ENCODE data around the gene HMCN2. TPM values are rescaled to one million over a fixed set of nuclear protein-coding genes. Genes with fewer than 3 reads are reported as not detected.
A peak's percentile ranks its signal among the peaks of the same experiment; 100 is the strongest.

The HMCN2 gene
- total RNA-seq, 6 experiments from 2014 or later: under 0.01 to 0.05 (median 0.02) TPM; not detected in 3

DNA sequence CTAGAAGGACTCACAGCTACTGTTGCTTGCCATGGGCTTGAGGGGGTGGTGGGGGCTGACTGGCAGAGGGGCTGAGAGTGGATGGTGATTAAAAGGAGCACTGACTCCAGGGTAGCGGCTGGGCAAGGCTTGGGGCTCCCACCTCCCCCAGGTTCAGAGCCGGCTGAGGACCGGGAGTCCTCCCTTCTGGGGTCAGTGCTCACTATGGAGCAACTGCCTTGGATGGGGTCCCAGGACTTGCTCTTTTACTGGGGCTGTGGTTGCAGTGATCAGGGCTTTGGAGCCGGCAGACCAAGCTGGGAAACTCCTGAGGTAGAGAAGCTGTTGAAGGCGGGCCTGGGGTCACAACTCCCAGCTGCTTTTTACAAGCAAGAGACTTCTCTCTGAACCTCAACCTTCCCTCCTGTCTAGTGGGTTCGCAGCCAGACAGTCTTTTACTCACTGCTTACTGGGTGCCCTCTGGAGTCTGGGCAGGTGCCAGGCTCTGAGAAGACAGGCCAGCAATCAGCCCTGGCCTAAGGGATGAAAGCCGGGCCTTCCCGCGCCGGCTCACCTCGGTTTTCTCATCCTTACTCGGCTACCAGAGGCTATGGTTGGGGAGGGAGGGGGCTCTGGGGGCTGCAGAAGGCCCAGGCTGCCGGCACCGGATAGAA is 178.4 kb downstream of the HMCN2 start:
- Mint-ChIP-seq H3K9me3 (peaks cover 16% of the 10 kb centered on the region), H3K36me3 (ENCODE audit: low read depth) (peaks cover 13% of the 10 kb centered on the region), H3K27me3 (ENCODE audit: insufficient read depth) (peaks cover 1% of the 10 kb centered on the region; the same call in 1 of the 2 replicates), H3K4me3 (no peak overlapping the region), H3K27ac (no peak overlapping the region), H3K4me1 (ENCODE audit: low read depth) (peaks cover 29% of the 10 kb centered on the region)
- TF ChIP-seq, protein P1, sequence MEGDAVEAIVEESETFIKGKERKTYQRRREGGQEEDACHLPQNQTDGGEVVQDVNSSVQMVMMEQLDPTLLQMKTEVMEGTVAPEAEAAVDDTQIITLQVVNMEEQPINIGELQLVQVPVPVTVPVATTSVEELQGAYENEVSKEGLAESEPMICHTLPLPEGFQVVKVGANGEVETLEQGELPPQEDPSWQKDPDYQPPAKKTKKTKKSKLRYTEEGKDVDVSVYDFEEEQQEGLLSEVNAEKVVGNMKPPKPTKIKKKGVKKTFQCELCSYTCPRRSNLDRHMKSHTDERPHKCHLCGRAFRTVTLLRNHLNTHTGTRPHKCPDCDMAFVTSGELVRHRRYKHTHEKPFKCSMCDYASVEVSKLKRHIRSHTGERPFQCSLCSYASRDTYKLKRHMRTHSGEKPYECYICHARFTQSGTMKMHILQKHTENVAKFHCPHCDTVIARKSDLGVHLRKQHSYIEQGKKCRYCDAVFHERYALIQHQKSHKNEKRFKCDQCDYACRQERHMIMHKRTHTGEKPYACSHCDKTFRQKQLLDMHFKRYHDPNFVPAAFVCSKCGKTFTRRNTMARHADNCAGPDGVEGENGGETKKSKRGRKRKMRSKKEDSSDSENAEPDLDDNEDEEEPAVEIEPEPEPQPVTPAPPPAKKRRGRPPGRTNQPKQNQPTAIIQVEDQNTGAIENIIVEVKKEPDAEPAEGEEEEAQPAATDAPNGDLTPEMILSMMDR (IDR thresholded peaks at IDR 0.05): no peak
- no peak for DNase-seq

DNA sequence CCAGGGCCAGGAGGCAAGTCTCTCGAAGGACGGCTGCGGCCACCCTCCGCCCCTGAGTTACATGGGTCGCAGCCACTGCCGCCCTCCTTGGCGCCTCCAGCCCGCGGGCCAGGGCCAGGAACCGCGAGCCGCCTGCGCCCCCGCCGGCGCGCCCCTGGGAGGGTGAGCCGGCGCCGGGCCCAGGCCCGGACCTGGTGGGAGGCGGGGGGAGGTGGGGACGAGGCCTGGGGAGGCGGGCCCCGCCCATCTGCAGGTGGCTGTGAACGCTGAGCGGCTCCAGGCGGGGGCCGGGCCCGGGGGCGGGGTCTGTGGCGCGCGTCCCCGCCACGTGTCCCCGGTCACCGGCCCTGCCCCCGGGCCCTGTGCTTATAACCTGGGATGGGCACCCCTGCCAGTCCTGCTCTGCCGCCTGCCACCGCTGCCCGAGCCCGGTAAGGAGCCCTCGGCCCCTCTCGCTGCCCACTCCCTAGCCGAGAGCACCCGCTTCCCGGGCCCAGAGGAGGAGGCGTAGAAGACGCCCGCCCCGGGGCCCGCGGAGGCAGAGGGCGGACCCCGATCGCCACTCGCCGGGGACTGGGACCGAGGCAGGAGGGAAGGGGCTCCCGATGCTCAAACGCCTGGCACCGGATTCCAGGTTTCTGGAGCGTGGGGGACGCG is 179.1 kb downstream of the HMCN2 start, which contains the start of gene ASS1:
ASS1 (plus strand) TSS at position 397 of the 657 bp plus-strand sequence. CDS start 7,268 bp downstream, outside the sequence.
- Mint-ChIP-seq H3K27ac (peak within 1 kb of the TSS; percentile 85), H3K4me1 (ENCODE audit: low read depth) (peaks cover 29% of the 10 kb centered on the region)
- DNase-seq: no peak

DNA sequence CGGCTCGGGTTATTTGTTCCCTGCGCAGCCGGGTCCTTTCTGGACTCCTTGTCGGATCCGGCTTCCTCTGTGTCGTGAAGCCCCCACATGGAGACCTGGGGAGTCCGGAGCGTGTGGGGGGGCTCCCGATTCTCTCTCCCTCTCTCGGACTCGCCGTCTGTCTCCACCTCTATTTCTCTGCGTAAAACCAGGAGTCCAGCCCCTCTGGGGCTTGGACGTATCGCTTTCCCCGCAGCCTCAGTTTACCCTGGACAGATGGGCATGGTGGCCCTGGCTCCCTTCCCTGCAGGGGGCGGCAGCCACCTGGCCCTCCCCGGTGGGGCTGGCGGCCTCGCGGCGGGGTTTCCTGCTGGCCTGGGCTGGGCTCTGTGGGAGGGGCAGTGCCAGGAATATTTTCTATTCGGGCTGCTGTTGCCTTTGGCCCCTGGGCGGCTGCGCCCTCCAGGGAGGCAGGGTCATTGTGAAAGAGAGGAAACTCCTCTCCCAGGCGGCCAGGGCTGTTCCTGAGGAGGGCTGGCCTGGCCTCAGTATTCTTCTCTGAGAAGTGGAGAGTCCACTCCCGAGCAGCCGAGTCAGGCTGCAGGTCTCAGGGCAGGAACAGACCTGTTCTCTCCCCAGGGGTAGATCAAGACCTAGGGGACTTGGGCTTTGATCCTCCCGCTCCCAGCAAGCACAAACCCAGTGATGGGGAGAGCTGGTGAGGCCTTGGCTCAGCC is 179.9 kb downstream of the HMCN2 start:
- H3K36me3 Mint-ChIP-seq (ENCODE audit: low read depth): peaks cover 13% of the 10 kb centered on the region
- H3K27me3 Mint-ChIP-seq (ENCODE audit: insufficient read depth): no peaks in the 10 kb centered on the region; the same call in 1 of the 2 replicates
- peak; percentile 9 for DNase-seq
- peak overlapping the region; percentile 85 for H3K27ac Mint-ChIP-seq
- TF ChIP-seq, protein P1 (IDR thresholded peaks at IDR 0.05): peak; percentile 33
- H3K4me1 Mint-ChIP-seq (ENCODE audit: low read depth): peaks cover 29% of the 10 kb centered on the region
- H3K4me3 Mint-ChIP-seq: peak overlapping the region; percentile 85
- H3K9me3 Mint-ChIP-seq: peaks cover 16% of the 10 kb centered on the region

More for the DNA sequence above, 179.1 kb downstream of the HMCN2 start, which contains the start of gene ASS1:
- Mint-ChIP-seq H3K27me3 (ENCODE audit: insufficient read depth) (no peaks in the 10 kb centered on the region; the same call in 1 of the 2 replicates), H3K36me3 (ENCODE audit: low read depth) (peaks cover 13% of the 10 kb centered on the region), H3K4me3 (peak within 1 kb of the TSS; percentile 85), H3K9me3 (peaks cover 16% of the 10 kb centered on the region)
- TF ChIP-seq, protein P1 (IDR thresholded peaks at IDR 0.05): no peak

DNA sequence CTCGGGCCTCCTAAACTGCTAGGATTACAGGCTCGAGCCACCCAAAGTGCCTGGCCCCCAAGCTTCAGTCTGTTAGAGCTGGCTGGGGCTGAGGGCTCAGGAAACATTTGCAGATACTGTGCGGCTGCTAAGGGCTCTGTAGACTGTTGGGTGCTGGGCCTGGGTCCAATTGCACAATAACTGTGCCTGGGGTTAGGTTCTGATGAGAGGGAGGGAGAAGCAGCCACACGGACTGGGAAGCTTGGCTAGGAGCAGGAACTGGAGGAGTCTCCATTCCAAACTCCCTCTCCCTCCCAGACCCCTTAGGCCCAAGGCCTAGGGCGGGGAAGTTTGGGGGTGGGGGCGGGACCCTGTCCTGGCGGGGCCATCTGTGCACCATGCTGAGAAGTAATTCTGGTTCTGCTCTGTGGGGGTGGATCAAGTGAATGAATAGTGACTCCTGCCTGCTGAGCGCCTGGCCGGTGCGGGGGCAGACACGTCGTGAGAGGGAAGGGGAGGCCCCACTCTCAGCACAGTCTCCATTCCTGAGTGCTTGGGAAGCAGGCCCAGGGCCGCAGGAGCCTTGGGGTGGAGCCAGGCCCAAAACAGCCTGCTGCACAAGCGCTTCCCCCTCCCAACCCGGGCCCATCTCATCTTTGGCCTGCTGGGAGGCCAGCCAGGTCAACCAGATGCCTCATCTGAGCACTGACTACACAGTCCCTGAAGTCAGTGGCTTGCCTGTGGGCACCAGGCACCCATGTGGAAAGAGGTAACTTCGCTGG is 180.7 kb downstream of the HMCN2 start:
- no peaks in the 10 kb centered on the region; the same call in 1 of the 2 replicates for H3K27me3 Mint-ChIP-seq (ENCODE audit: insufficient read depth)
- H3K4me1 Mint-ChIP-seq (ENCODE audit: low read depth): peaks cover 30% of the 10 kb centered on the region
- H3K4me3 Mint-ChIP-seq: peak overlapping the region; percentile 85
- H3K9me3 Mint-ChIP-seq: peaks cover 10% of the 10 kb centered on the region
- H3K36me3 Mint-ChIP-seq (ENCODE audit: low read depth): peaks cover 9% of the 10 kb centered on the region
- peak overlapping the region; percentile 85 for H3K27ac Mint-ChIP-seq
- TF ChIP-seq, protein P1 (IDR thresholded peaks at IDR 0.05): no peak
- peak; percentile 82 for DNase-seq
